ENCODE data around the gene FUT8. TPM values are rescaled to one million over a fixed set of nuclear protein-coding genes. Genes with fewer than 3 reads are reported as not detected.

The FUT8 gene
- total and polyA plus RNA-seq, 2 of the 8 experiments (the other 6 are each of a cell fraction or from before 2014, with no cell fraction given): 10.5 to 25.1 TPM

GRCh38 chr14:65366802-65367565 lies 45.5 kb upstream of the FUT8 start:
- TF ChIP-seq POU5F1 (IDR thresholded peaks at IDR 0.05; ENCODE audit: low read depth, low read length) (0 out of 2 replicates have a peak, but pooled peaks have one; percentile 42), RAD21 (IDR thresholded peaks at IDR 0.05 in 1 of 2, conservative IDR thresholded peaks at IDR 0.05 in 1 of 2; ENCODE audit: low read depth in 2 of 2, low read length in 2 of 2) (no peak), RXRA (IDR thresholded peaks at IDR 0.05; ENCODE audit: insufficient read depth, low read depth, low read length) (no peak)
- Histone ChIP-seq H4K91ac (replicated peaks; ENCODE audit: insufficient read length, low read length) (no peak overlapping the region), H4K20me1 (replicated peaks in 1 of 2; ENCODE audit: control insufficient read depth in 1 of 2, insufficient read depth in 2 of 2, low read length in 2 of 2) (no peaks in the 10 kb centered on the region), H3K23ac (ENCODE audit: insufficient read length) (no peak overlapping the region), H2BK15ac (ENCODE audit: low read length) (no peak overlapping the region), H3K4me3 (ENCODE audit: extremely low read depth in 1 of 4, insufficient read depth in 2 of 4, low read depth in 3 of 4, low read length in 4 of 4) (no peak overlapping the region), H3K27me3 (replicated peaks in 1 of 4; ENCODE audit: control insufficient read depth in 3 of 4, extremely low read depth in 1 of 4, insufficient read depth in 3 of 4, low read length in 3 of 4) (no peaks in the 10 kb centered on the region), H2BK12ac (ENCODE audit: low read depth, low read length) (no peak overlapping the region), H2BK5ac (ENCODE audit: low read depth, low read length) (no peak overlapping the region), H4K5ac (ENCODE audit: insufficient read length, low read depth, low read length) (no peak overlapping the region), H2BK20ac (ENCODE audit: low read length) (0 out of 2 replicates have a peak overlapping the region, but pooled peaks have one; percentile 37), H3K56ac (replicated peaks; ENCODE audit: insufficient read length, low read depth, low read length) (no peak overlapping the region), H3K4me2 (ENCODE audit: insufficient read depth in 1 of 2, low read depth in 2 of 2, low read length in 2 of 2) (no peak overlapping the region; a peak in 1 of 4 replicates), H3K79me2 (ENCODE audit: control insufficient read depth in 1 of 2, insufficient read depth in 2 of 2, low read length in 2 of 2) (no peaks in the 10 kb centered on the region), H3K23me2 (ENCODE audit: low read depth, low read length) (no peaks in the 10 kb centered on the region), H3K79me1 (ENCODE audit: low read depth, low read length) (no peaks in the 10 kb centered on the region), H3K9ac (replicated peaks in 1 of 4; ENCODE audit: extremely low read depth in 1 of 4, low read depth in 3 of 4, low read length in 3 of 4) (no peak overlapping the region), H3K27ac (ENCODE audit: low read depth, low read length) (no peak overlapping the region), H3K4me1 (replicated peaks in 1 of 4; ENCODE audit: control insufficient read depth in 3 of 4, insufficient read depth in 4 of 4, low read length in 3 of 4) (peaks cover 0 to 4% (median 3%) of the 10 kb centered on the region in 4 experiments; a peak in 3 of 7 replicates), H3K9me3 (ENCODE audit: insufficient read depth in 2 of 2, low read depth in 1 of 2, low read length in 1 of 2) (no peaks in the 10 kb centered on the region), H3K18ac (ENCODE audit: extremely low read depth, low read length) (no peak overlapping the region; the same call in 1 of the 2 replicates), H2BK120ac (replicated peaks; ENCODE audit: low read depth, low read length) (no peak overlapping the region), H2AFZ (ENCODE audit: low read length) (no peak overlapping the region), H4K8ac (ENCODE audit: extremely low read depth, insufficient read depth, low read length) (no peak overlapping the region), H3K36me3 (ENCODE audit: control insufficient read depth in 2 of 4, insufficient read depth in 4 of 4, low read length in 3 of 4) (no peaks in the 10 kb centered on the region), H3K4ac (replicated peaks; ENCODE audit: insufficient read length, low read depth, low read length) (no peak overlapping the region), H3K14ac (ENCODE audit: insufficient read length) (no peak overlapping the region), H2AK5ac (ENCODE audit: low read depth, low read length) (no peak overlapping the region)
- ChIA-PET POLR2A (ENCODE audit: partially characterized antibody) (no interaction called here), CTCF (ENCODE audit: partially characterized antibody) (interaction anchor here (0.9 kb wide), 1 partner anchor 47 kb away, joined by 3 read pairs; no protein-coding TSS in a partner anchor)
- 94% methylated on average over 3 of the region's 3 CpGs; no CpG with 5 or more reads in 1 of the 2 experiments for WGBS, 2 experiments (ENCODE audit: extremely low coverage in 1 of 2, insufficient coverage in 1 of 2, insufficient read length in 1 of 2, insufficient replicate concordance in 2 of 2, low coverage in 1 of 2, low lambda C conversion rate in 2 of 2, missing lambda C conversion rate in 1 of 2)
- no peak for DNase-seq (ENCODE audit: low read depth in 1 of 2, low spot score in 2 of 2)
- no peak for FAIRE-seq

All from H1 (cell line).